ENCODE results near the gene SPANXN2.

Gene SPANXN2

GRCh38 chrX:143757375-143757774 lies 36.8 kb upstream of the SPANXN2 start:
- no peaks in the 10 kb centered on the region for H3F3A ChIP-seq (ENCODE audit: insufficient read depth, low read length)
- TF ChIP-seq CTCF (IDR thresholded peaks at IDR 0.05; ENCODE audit: low read length) (no peak), EZH2 (IDR thresholded peaks at IDR 0.05; ENCODE audit: borderline replicate concordance, low read length) (no peak)
- H3K27me3 ChIP-seq (ENCODE audit: insufficient read depth, low read length): no peaks in the 10 kb centered on the region
- no peak overlapping the region for H3K4me2 ChIP-seq (ENCODE audit: low read length)
- no peak overlapping the region for H3K4me3 ChIP-seq (ENCODE audit: low read depth, low read length, poor library complexity, severe bottlenecking)
- no peaks in the 10 kb centered on the region for H3K79me2 ChIP-seq (ENCODE audit: insufficient read depth, low read length)
- H3K4me1 ChIP-seq (ENCODE audit: insufficient read depth, low read length, severe bottlenecking): no peaks in the 10 kb centered on the region
- no peak overlapping the region for H2AFZ ChIP-seq (ENCODE audit: low read length)
- H3K9ac ChIP-seq (ENCODE audit: low read length): no peak overlapping the region
- no peaks in the 10 kb centered on the region for H3K9me2 ChIP-seq (ENCODE audit: low read depth, low read length)
- no peaks in the 10 kb centered on the region for H4K20me1 ChIP-seq (ENCODE audit: insufficient read depth, low read length)
- H3K36me3 ChIP-seq (ENCODE audit: insufficient read depth, low read length): no peaks in the 10 kb centered on the region
- H3K9me3 ChIP-seq (ENCODE audit: low read length): no peaks in the 10 kb centered on the region
- H3K27ac ChIP-seq (ENCODE audit: low read depth, low read length, poor library complexity, severe bottlenecking): no peak overlapping the region

- H3K9me3 ChIP-seq (ENCODE audit: low read length): no peaks in the 10 kb centered on the region
- H3K4me2 ChIP-seq (ENCODE audit: low read length): no peak overlapping the region
- H3K4me3 ChIP-seq (ENCODE audit: low read depth, low read length, poor library complexity, severe bottlenecking): no peak overlapping the region
Observed at GRCh38 chrX:143754183-143754582, 33.6 kb upstream of the SPANXN2 start.

GRCh38 chrX:143733866-143734265 lies 13.3 kb upstream of the SPANXN2 start:
- Histone ChIP-seq H3F3A (ENCODE audit: insufficient read depth, low read length) (no peaks in the 10 kb centered on the region), H3K9me3 (ENCODE audit: low read length) (no peaks in the 10 kb centered on the region), H2AFZ (ENCODE audit: low read length) (no peak overlapping the region), H3K4me3 (ENCODE audit: low read depth, low read length, poor library complexity, severe bottlenecking) (no peak overlapping the region), H4K20me1 (ENCODE audit: insufficient read depth, low read length) (no peaks in the 10 kb centered on the region), H3K9me2 (ENCODE audit: low read depth, low read length) (no peaks in the 10 kb centered on the region), H3K27me3 (ENCODE audit: insufficient read depth, low read length) (no peaks in the 10 kb centered on the region), H3K4me1 (ENCODE audit: insufficient read depth, low read length, severe bottlenecking) (no peaks in the 10 kb centered on the region), H3K36me3 (ENCODE audit: insufficient read depth, low read length) (no peaks in the 10 kb centered on the region), H3K79me2 (ENCODE audit: insufficient read depth, low read length) (no peaks in the 10 kb centered on the region), H3K27ac (ENCODE audit: low read depth, low read length, poor library complexity, severe bottlenecking) (no peak overlapping the region), H3K4me2 (ENCODE audit: low read length) (no peak overlapping the region), H3K9ac (ENCODE audit: low read length) (no peak overlapping the region)
- TF ChIP-seq EZH2 (IDR thresholded peaks at IDR 0.05; ENCODE audit: borderline replicate concordance, low read length): no peak
- no peak for TF ChIP-seq CTCF (IDR thresholded peaks at IDR 0.05; ENCODE audit: low read length)

More at GRCh38 chrX:143754183-143754582, 33.6 kb upstream of the SPANXN2 start:
- no peaks in the 10 kb centered on the region for H3K27me3 ChIP-seq (ENCODE audit: insufficient read depth, low read length)
- H3K9ac ChIP-seq (ENCODE audit: low read length): no peak overlapping the region
- H2AFZ ChIP-seq (ENCODE audit: low read length): no peak overlapping the region
- H3K27ac ChIP-seq (ENCODE audit: low read depth, low read length, poor library complexity, severe bottlenecking): no peak overlapping the region
- H3F3A ChIP-seq (ENCODE audit: insufficient read depth, low read length): no peaks in the 10 kb centered on the region
- no peaks in the 10 kb centered on the region for H3K4me1 ChIP-seq (ENCODE audit: insufficient read depth, low read length, severe bottlenecking)
- no peaks in the 10 kb centered on the region for H3K79me2 ChIP-seq (ENCODE audit: insufficient read depth, low read length)
- H3K9me2 ChIP-seq (ENCODE audit: low read depth, low read length): no peaks in the 10 kb centered on the region
- TF ChIP-seq CTCF (IDR thresholded peaks at IDR 0.05; ENCODE audit: low read length): no peak
- TF ChIP-seq EZH2 (IDR thresholded peaks at IDR 0.05; ENCODE audit: borderline replicate concordance, low read length): no peak
- H3K36me3 ChIP-seq (ENCODE audit: insufficient read depth, low read length): no peaks in the 10 kb centered on the region
- H4K20me1 ChIP-seq (ENCODE audit: insufficient read depth, low read length): no peaks in the 10 kb centered on the region

All from OCI-LY1 (cell line).